ENCODE data around the gene F11R.
"Not testable (repeated sequence)": the region's sequence is repeated elsewhere in the genome, so short reads cannot be mapped to it uniquely, and the experiment has no call there.

The F11R gene

GRCh38 chr1:161044535-161044907 lies 23.6 kb upstream of the F11R start:
- peak; percentile 8 for DNase-seq (ENCODE audit: low read depth)

GRCh38 chr1:161039546-161039945 lies 18.6 kb upstream of the F11R start:
- DNase-seq (ENCODE audit: low read depth), result no peak

- no peak for DNase-seq (ENCODE audit: low read depth)
Observed at GRCh38 chr1:161039154-161039545, 18.2 kb upstream of the F11R start.

- DNase-seq (ENCODE audit: low read depth), result no peak
Observed at GRCh38 chr1:161038523-161039153, 17.7 kb upstream of the F11R start, which contains the start of gene TSTD1. Gene TSTD1, minus strand, starts transcription at chr1:161038964. Its CDS starts 75 bp downstream, at chr1:161038889.

- no peak for DNase-seq (ENCODE audit: low read depth)
Observed at GRCh38 chr1:161037661-161038522, 16.9 kb upstream of the F11R start.

GRCh38 chr1:161033751-161034150 lies 12.8 kb upstream of the F11R start:
- no peak for DNase-seq (ENCODE audit: low read depth)

- DNase-seq (ENCODE audit: low read depth), result no peak
Observed at GRCh38 chr1:161032409-161032808, 11.5 kb upstream of the F11R start.

GRCh38 chr1:161031874-161032273 lies 10.9 kb upstream of the F11R start:
- DNase-seq (ENCODE audit: low read depth), result no peak

GRCh38 chr1:161029466-161029865 lies 8.5 kb upstream of the F11R start:
- DNase-seq (ENCODE audit: low read depth), result not testable (repeated sequence)

GRCh38 chr1:161026954-161027353 lies 6.0 kb upstream of the F11R start:
- DNase-seq (ENCODE audit: low read depth), result not testable (repeated sequence)

- not testable (repeated sequence) for DNase-seq (ENCODE audit: low read depth)
Observed at GRCh38 chr1:161022432-161022831, 1.5 kb upstream of the F11R start.

- DNase-seq (ENCODE audit: low read depth), result no peak
Observed at GRCh38 chr1:161021970-161022353, 1.0 kb upstream of the F11R start.

GRCh38 chr1:161021165-161021969 lies 415 bp upstream of the F11R start:
- DNase-seq (ENCODE audit: low read depth), result no peak

- DNase-seq (ENCODE audit: low read depth), result no peak
Observed at GRCh38 chr1:161019751-161020495, 1.0 kb downstream of the F11R start.

GRCh38 chr1:161019111-161019660 lies 1.8 kb downstream of the F11R start:
- DNase-seq (ENCODE audit: low read depth), result not testable (repeated sequence)

- no peak for DNase-seq (ENCODE audit: low read depth)
Observed at GRCh38 chr1:161018631-161018930, 2.4 kb downstream of the F11R start.

GRCh38 chr1:161017756-161018630 lies 3.0 kb downstream of the F11R start:
- no peak for DNase-seq (ENCODE audit: low read depth)

GRCh38 chr1:161017181-161017580 lies 3.8 kb downstream of the F11R start:
- not testable (repeated sequence) for DNase-seq (ENCODE audit: low read depth)

- DNase-seq (ENCODE audit: low read depth), result not testable (repeated sequence)
Observed at GRCh38 chr1:161016683-161017082, 4.3 kb downstream of the F11R start.

GRCh38 chr1:161013488-161014230 lies 7.3 kb downstream of the F11R start:
- no peak for DNase-seq (ENCODE audit: low read depth)
